Neural progenitor cell (in vitro differentiated cells): ENCODE data around the gene EIF3I. TPM values are rescaled to one million over a fixed set of nuclear protein-coding genes. Genes with fewer than 3 reads are reported as not detected.

Source experiments
- DNase-seq: peaks from one replicate; pipeline ENCODE4 v3.0.0-alpha.2; 2016; ENCODE audit warnings: low spot score
- H2AFZ ChIP-seq: fragments of 200-600 bp; sonication (generic); replicated peaks from 2 replicates; pipeline ENCODE4 v1.6.1; 2016; ENCODE audit warnings: antibody characterized with exemption
- H3F3A ChIP-seq: fragments of 200-600 bp; sonication (generic); 2 replicates; pipeline ENCODE4 v1.6.1; 2016; ENCODE audit warnings: antibody characterized with exemption, low read depth
- H3K27ac ChIP-seq: fragments of 200-600 bp; sonication (generic); 2 replicates; pipeline ENCODE4 v1.5.1; 2016; ENCODE audit warnings: mild to moderate bottlenecking
- H3K27me3 ChIP-seq: fragments of 200-600 bp; sonication (generic); 2 replicates; pipeline ENCODE4 v1.6.1; 2016; ENCODE audit warnings: mild to moderate bottlenecking, moderate library complexity
- H3K36me3 ChIP-seq: fragments of 200-600 bp; sonication (generic); 2 replicates; pipeline ENCODE4 v1.5.1; 2016
- H3K4me1 ChIP-seq: fragments of 200-600 bp; sonication (generic); 2 replicates; pipeline ENCODE4 v1.6.1; 2016; ENCODE audit warnings: mixed run types
- H3K4me2 ChIP-seq: fragments of 200-600 bp; sonication (generic); 2 replicates; pipeline ENCODE4 v1.6.1; 2016
- H3K4me3 ChIP-seq: fragments of 200-600 bp; sonication (generic); 2 replicates; pipeline ENCODE4 v1.5.1; 2016
- H3K79me2 ChIP-seq: fragments of 200-600 bp; sonication (generic); 2 replicates; pipeline ENCODE4 v1.6.1; 2016; ENCODE audit warnings: low read depth
- H3K9ac ChIP-seq: fragments of 200-600 bp; sonication (generic); 2 replicates; pipeline ENCODE4 v1.6.1; 2016
- H3K9me3 ChIP-seq: fragments of 200-600 bp; sonication (generic); 2 replicates; pipeline ENCODE4 v1.5.1; 2016; ENCODE audit warnings: low read depth
- H4K20me1 ChIP-seq: fragments of 200-600 bp; sonication (generic); 2 replicates; pipeline ENCODE4 v1.6.1; 2016; ENCODE audit warnings: low read depth
- H3K27ac Mint-ChIP-seq: 3 replicates; pipeline ENCODE4 v1.8.0; 2021; ENCODE audit warnings: mixed read lengths
- H3K27me3 Mint-ChIP-seq: 2 replicates; pipeline ENCODE4 v1.8.0; 2022; ENCODE audit warnings: low read depth, mild to moderate bottlenecking, inconsistent platforms, moderate library complexity, mixed read lengths; ENCODE audit not compliant: insufficient read depth
- H3K36me3 Mint-ChIP-seq: 3 replicates; pipeline ENCODE4 v1.8.0; 2021; ENCODE audit warnings: mixed read lengths
- H3K4me1 Mint-ChIP-seq: 3 replicates; pipeline ENCODE4 v1.8.0; 2021; ENCODE audit warnings: mixed read lengths
- H3K4me3 Mint-ChIP-seq: 3 replicates; pipeline ENCODE4 v1.8.0; 2021; ENCODE audit warnings: mild to moderate bottlenecking, moderate library complexity, mixed read lengths
- H3K9me3 Mint-ChIP-seq: 3 replicates; pipeline ENCODE4 v1.8.0; 2020; ENCODE audit warnings: mixed read lengths
- EZH2 ChIP-seq: fragments of 200-600 bp; sonication (generic); IDR thresholded peaks from 2 replicates; pipeline ENCODE4 v1.6.1; 2017; ENCODE audit warnings: antibody characterized with exemption, mild to moderate bottlenecking, moderate library complexity
- EZH2phosphoT487 ChIP-seq: fragments of 200-600 bp; sonication (generic); IDR thresholded peaks from 2 replicates; pipeline ENCODE4 v1.6.1; 2017; ENCODE audit warnings: antibody characterized with exemption
- total RNA-seq: library from RNA; depleted of rRNA; stranded (reverse); fragments of >200 nt; gene quantifications from 2 replicates; pipeline ENCODE4 v1.2.3, GENCODE V29; 2015; ENCODE audit warnings: low replicate concordance
- TF ChIP-seq, protein P1 (sequence below): fragments of 200-600 bp; sonication (generic); IDR thresholded peaks from 2 replicates; pipeline ENCODE4 v1.5.1; 2017; ENCODE audit warnings: antibody characterized with exemption, mild to moderate bottlenecking

EIF3I gene
- total RNA-seq, 1 donor from 2014 or later = 204 TPM

DNA sequence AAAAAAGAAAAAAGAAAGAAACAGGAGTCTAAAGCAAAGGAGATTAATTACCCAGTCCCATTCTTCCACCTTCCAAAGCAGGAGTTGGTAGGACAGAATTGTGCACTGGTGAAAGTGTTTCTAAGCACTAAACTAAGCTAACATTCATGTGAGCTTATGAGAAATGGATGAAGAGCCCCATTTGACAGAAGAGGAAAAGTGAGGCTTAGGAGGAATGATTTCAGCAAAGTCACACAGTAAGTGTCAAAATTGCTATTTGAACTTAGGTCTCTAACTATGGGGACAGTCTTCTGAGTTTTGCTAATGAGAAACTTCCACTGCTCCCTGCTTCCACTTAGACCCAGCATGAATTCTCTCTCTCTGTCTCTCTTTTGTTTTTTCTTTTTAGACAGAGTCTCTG, 47.5 kb downstream of the EIF3I start:
- H3K27ac Mint-ChIP-seq = no peak overlapping the region
- Histone ChIP-seq H3K9ac (no peak overlapping the region), H3K79me2 (no peaks in the 10 kb centered on the region), H3K27ac (no peak overlapping the region), H3K9me3 (no peaks in the 10 kb centered on the region), H2AFZ (no peak overlapping the region), H3K36me3 (no peaks in the 10 kb centered on the region), H4K20me1 (no peaks in the 10 kb centered on the region), H3K4me2 (no peak overlapping the region), H3K4me3 (no peak overlapping the region), H3F3A (no peaks in the 10 kb centered on the region), H3K27me3 (peaks cover 1% of the 10 kb centered on the region), H3K4me1 (peaks cover 9% of the 10 kb centered on the region)
- no peaks in the 10 kb centered on the region for H3K9me3 Mint-ChIP-seq
- H3K36me3 Mint-ChIP-seq = no peaks in the 10 kb centered on the region
- H3K4me3 Mint-ChIP-seq = no peak overlapping the region
- TF ChIP-seq EZH2 (no peak), EZH2phosphoT487 (no peak)
- TF ChIP-seq, protein P1, sequence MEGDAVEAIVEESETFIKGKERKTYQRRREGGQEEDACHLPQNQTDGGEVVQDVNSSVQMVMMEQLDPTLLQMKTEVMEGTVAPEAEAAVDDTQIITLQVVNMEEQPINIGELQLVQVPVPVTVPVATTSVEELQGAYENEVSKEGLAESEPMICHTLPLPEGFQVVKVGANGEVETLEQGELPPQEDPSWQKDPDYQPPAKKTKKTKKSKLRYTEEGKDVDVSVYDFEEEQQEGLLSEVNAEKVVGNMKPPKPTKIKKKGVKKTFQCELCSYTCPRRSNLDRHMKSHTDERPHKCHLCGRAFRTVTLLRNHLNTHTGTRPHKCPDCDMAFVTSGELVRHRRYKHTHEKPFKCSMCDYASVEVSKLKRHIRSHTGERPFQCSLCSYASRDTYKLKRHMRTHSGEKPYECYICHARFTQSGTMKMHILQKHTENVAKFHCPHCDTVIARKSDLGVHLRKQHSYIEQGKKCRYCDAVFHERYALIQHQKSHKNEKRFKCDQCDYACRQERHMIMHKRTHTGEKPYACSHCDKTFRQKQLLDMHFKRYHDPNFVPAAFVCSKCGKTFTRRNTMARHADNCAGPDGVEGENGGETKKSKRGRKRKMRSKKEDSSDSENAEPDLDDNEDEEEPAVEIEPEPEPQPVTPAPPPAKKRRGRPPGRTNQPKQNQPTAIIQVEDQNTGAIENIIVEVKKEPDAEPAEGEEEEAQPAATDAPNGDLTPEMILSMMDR = no peak
- H3K27me3 Mint-ChIP-seq = peaks cover 3% of the 10 kb centered on the region
- DNase-seq = no peak
- peaks cover 25% of the 10 kb centered on the region for H3K4me1 Mint-ChIP-seq

DNA sequence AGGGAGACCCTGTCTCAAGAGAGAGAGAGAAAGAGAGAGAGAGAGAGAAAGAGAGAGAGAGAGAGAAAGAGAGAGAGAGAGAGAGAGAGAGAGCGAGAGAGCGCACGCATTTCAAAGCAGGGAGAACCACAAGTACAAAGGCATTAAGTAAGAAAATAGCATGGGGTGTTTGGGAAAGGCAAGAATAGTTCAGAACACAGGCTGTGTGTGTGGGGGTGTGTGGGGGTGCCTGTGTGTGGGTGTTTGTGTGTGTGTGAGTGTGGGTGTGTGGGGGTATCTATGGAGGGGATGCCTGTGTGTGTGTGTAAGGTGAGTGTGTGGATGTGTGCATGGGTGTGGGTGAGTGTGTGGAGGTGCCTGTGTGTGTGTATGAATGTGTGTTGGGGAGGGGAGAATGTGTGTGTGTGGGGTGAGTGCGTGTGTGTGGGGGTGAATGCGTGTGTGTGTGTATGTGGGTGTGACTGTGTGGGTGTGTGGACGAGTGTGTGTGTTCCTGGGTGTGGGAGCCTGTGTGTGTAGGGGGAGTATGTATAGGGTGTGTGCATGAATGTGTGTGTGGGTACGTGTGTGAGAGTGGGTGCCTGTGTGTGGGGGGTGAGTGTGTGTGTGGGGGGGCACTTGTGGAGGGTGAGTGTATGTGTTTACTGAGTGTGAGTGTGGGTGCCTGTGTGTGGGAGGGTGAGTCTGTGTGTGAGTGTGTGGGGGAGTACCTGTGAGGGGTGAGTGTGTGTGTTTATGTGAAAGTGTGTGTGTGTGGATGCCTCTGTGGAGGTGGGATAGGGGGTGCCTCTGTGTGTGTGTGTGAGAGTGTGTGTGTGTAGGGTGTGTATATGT, 50.6 kb downstream of the EIF3I start:
- H3K27me3 Mint-ChIP-seq = peaks cover 3% of the 10 kb centered on the region
- no peak overlapping the region for H3K27ac Mint-ChIP-seq
- H3K79me2 ChIP-seq = no peaks in the 10 kb centered on the region
- no peak overlapping the region for H3K4me3 Mint-ChIP-seq
- no peak overlapping the region for H3K9ac ChIP-seq
- no peaks in the 10 kb centered on the region for H3K36me3 ChIP-seq
- TF ChIP-seq EZH2 = no peak
- TF ChIP-seq, protein P1 = no peak
- TF ChIP-seq EZH2phosphoT487 = no peak
- H3K9me3 ChIP-seq = no peaks in the 10 kb centered on the region
- peaks cover 7% of the 10 kb centered on the region for H3K27me3 ChIP-seq
- peaks cover 21% of the 10 kb centered on the region for H3K4me1 Mint-ChIP-seq
- H3K27ac ChIP-seq = no peak overlapping the region
- peaks cover 9% of the 10 kb centered on the region for H3K4me1 ChIP-seq
- H3K36me3 Mint-ChIP-seq = no peaks in the 10 kb centered on the region
- no peaks in the 10 kb centered on the region for H4K20me1 ChIP-seq
- H3K4me3 ChIP-seq = no peak overlapping the region
- H3K4me2 ChIP-seq = no peak overlapping the region
- DNase-seq = no peak
- H2AFZ ChIP-seq = no peak overlapping the region
- no peaks in the 10 kb centered on the region for H3F3A ChIP-seq
- no peaks in the 10 kb centered on the region for H3K9me3 Mint-ChIP-seq

DNA sequence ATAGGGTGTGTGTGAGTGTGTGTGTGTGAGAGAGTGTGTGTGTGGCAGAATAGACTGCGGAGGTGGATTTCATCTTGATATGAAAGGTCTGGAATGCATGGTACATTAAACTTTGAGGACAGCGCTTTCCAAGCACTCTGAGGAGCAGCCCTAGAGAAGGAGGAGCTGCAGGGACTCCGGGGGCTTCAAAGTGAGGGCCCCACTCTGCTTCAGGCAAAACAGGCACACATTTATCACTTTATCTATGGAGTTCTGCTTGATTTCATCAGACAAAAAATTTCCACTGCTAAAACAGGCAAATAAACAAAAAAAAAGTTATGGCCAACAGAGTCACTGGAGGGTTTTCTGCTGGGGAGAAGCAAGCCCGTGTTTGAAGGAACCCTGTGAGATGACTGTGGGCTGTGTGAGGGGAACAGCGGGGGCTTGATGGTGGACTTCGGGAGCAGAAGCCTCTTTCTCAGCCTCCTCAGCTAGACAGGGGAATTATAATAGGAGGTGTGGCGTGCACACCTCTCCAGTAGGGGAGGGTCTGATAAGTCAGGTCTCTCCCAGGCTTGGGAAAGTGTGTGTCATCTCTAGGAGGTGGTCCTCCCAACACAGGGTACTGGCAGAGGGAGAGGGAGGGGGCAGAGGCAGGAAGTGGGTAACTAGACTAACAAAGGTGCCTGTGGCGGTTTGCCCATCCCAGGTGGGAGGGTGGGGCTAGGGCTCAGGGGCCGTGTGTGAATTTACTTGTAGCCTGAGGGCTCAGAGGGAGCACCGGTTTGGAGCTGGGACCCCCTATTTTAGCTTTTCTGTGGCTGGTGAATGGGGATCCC, 51.4 kb downstream of the EIF3I start:
- peaks cover 3% of the 10 kb centered on the region for H3K27me3 Mint-ChIP-seq
- no peak overlapping the region for H3K4me3 Mint-ChIP-seq
- no peaks in the 10 kb centered on the region for H4K20me1 ChIP-seq
- no peaks in the 10 kb centered on the region for H3F3A ChIP-seq
- H3K36me3 ChIP-seq = no peaks in the 10 kb centered on the region
- H3K36me3 Mint-ChIP-seq = no peaks in the 10 kb centered on the region
- peak overlapping the region; percentile 85 for H2AFZ ChIP-seq
- peaks cover 21% of the 10 kb centered on the region for H3K4me1 Mint-ChIP-seq
- DNase-seq = no peak
- no peak overlapping the region for H3K4me3 ChIP-seq
- no peak overlapping the region for H3K27ac ChIP-seq
- TF ChIP-seq EZH2 = no peak
- TF ChIP-seq EZH2phosphoT487 = no peak
- TF ChIP-seq, protein P1 = no peak
- H3K27me3 ChIP-seq = peaks cover 7% of the 10 kb centered on the region
- no peak overlapping the region for H3K9ac ChIP-seq
- H3K4me2 ChIP-seq = no peak overlapping the region
- no peaks in the 10 kb centered on the region for H3K9me3 ChIP-seq
- H3K9me3 Mint-ChIP-seq = no peaks in the 10 kb centered on the region
- no peaks in the 10 kb centered on the region for H3K79me2 ChIP-seq
- peak overlapping the region; percentile 14 for H3K27ac Mint-ChIP-seq
- peaks cover 9% of the 10 kb centered on the region for H3K4me1 ChIP-seq
